CD4-positive, alpha-beta memory T cell (primary cell): Measurements from ENCODE around the gene TRPV5. TPM values are rescaled to one million over a fixed set of nuclear protein-coding genes. Genes with fewer than 3 reads are reported as not detected.

Experiments
- CTCF ChIA-PET: fragments of 350-600 bp; sonication (Branson Sonifier 250); formaldehyde crosslinking; loops from one replicate; lab custom pipeline; 2021; ENCODE audit warnings: inconsistent platforms; ENCODE audit not compliant: partially characterized antibody; lab: Charles Lee
- POLR2A ChIA-PET: fragments of 350-600 bp; sonication (Branson Sonifier 250); formaldehyde crosslinking; loops from one replicate; lab custom pipeline; 2021; ENCODE audit not compliant: partially characterized antibody; lab: Charles Lee
- DNase-seq, 5 donors: peaks; one replicate each; pipeline versions ENCODE4 v3.0.0 to v3.0.0-alpha.2; 2020 to 2022; ENCODE audit warnings: mixed read lengths in 1 of 5
- H3K27ac ChIP-seq: one replicate; pipeline ENCODE4 v1.7.0; 2013; ENCODE audit warnings: low read depth, low read length
- H3K27me3 ChIP-seq: 2 replicates; pipeline ENCODE4 v1.7.0; 2013; ENCODE audit warnings: mild to moderate bottlenecking, low read length, moderate library complexity; ENCODE audit not compliant: insufficient read depth
- H3K36me3 ChIP-seq: 2 replicates; pipeline ENCODE4 v1.7.0; 2013; ENCODE audit warnings: mild to moderate bottlenecking, low read length, moderate library complexity; ENCODE audit not compliant: insufficient read depth
- H3K4me1 ChIP-seq: 2 replicates; pipeline ENCODE4 v1.7.0; 2013; ENCODE audit warnings: mild to moderate bottlenecking, low read length, moderate library complexity; ENCODE audit not compliant: insufficient read depth
- H3K4me3 ChIP-seq, 2 donors: one replicate each; pipeline ENCODE4 v1.7.0; 2013; ENCODE audit warnings: low read length in 2 of 2, mild to moderate bottlenecking in 1 of 2
- H3K9me3 ChIP-seq, 2 donors: one replicate each; pipeline ENCODE4 v1.7.0; 2013; ENCODE audit warnings: low read length in 2 of 2, control low read depth in 1 of 2; ENCODE audit not compliant: control insufficient read depth in 1 of 2
- H3K27ac Mint-ChIP-seq, 7 donors: one replicate each; pipeline ENCODE4 v1.8.0; 2020 to 2021; ENCODE audit warnings: mixed read lengths in 7 of 7, mild to moderate bottlenecking in 6 of 7, inconsistent platforms in 3 of 7, moderate library complexity in 3 of 7
- H3K27me3 Mint-ChIP-seq, 2 donors: one replicate each; pipeline ENCODE4 v1.8.0; 2020 to 2021; ENCODE audit warnings: mixed read lengths in 2 of 2
- H3K36me3 Mint-ChIP-seq, 2 donors: one replicate each; pipeline ENCODE4 v1.8.0; 2020 to 2021; ENCODE audit warnings: mixed read lengths in 2 of 2, inconsistent platforms in 1 of 2, mild to moderate bottlenecking in 1 of 2
- H3K4me1 Mint-ChIP-seq, 4 donors: one replicate each; pipeline ENCODE4 v1.8.0; 2020 to 2021; ENCODE audit warnings: mixed read lengths in 4 of 4, mild to moderate bottlenecking in 1 of 4
- H3K4me3 Mint-ChIP-seq, 8 donors: one replicate each; pipeline ENCODE4 v1.8.0; 2020 to 2021; ENCODE audit warnings: mixed read lengths in 8 of 8, mild to moderate bottlenecking in 7 of 8, moderate library complexity in 6 of 8, inconsistent platforms in 3 of 8
- H3K9me3 Mint-ChIP-seq, 8 donors: one replicate each; pipeline ENCODE4 v1.8.0; 2020 to 2021; ENCODE audit warnings: mixed read lengths in 8 of 8, mild to moderate bottlenecking in 5 of 8, inconsistent platforms in 3 of 8, moderate library complexity in 1 of 8
- intact Hi-C: fragments of 100-400 bp; cut with micrococcal nuclease; formaldehyde crosslinking; loops from one replicate; pipeline ENCODE4 v1.15.1; 2023
- polyA plus RNA-seq, 2 donors: library from polyadenylated mRNA; unstranded; fragments of 300-500 nt; fragmentation: Illumina TruSeq; gene quantifications; one replicate each; pipeline ENCODE4 v1.2.3, GENCODE V29; 2021
- total RNA-seq, 2 experiments: library from RNA; stranded (reverse); gene quantifications; one replicate each; pipeline ENCODE4 v1.2.3, GENCODE V29; 2021

Gene TRPV5
- total and polyA plus RNA-seq, 4 experiments from 2014 or later = not detected

DNA sequence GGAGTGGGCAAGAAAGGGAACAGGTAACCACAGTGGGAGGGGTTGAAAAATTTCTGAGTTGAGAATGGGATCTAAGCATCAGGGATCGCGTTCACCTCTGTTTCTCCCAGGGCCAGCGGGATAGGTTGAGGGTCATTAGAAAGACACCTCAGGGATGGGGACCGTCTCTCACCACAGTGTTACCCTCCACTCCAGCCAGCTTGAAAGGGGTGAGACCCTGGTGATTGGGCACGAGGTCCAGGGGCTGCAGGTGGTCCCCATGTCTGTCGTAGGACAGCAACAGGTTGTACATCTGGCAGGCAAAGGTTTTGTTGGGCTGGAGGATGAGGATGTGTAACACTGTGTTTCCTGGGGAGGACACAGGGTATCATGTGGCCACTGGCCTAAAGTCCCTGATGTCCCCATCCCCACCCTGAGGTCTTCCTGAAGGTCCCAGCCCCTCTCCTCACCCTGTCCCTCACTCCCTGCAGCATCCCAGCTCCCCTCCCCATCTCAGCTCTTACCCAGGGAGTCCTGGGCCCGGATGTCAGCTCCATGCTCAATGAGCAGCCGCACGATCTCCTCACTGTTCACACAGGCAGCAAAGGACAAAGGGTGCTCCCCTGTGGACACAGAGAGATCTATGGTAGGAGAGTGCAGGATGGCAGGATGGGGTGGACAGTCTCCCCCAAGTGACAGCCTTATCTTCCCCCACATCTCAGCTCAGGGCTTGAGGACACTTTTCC lies 57.1 kb downstream of the TRPV5 start:
- intact Hi-C loops = no loop called here
- DNase-seq = no peak
- Mint-ChIP-seq H3K9me3 (peaks cover 0 to 4% (median 0%) of the 10 kb centered on the region in 8 donors), H3K27ac (no peak overlapping the region), H3K27me3 (peaks cover 2 to 6% of the 10 kb centered on the region in 2 donors), H3K36me3 (no peaks in the 10 kb centered on the region), H3K4me3 (no peak overlapping the region), H3K4me1 (peaks cover 0 to 4% (median 0%) of the 10 kb centered on the region in 4 donors)
- H3K9me3 ChIP-seq = no peaks in the 10 kb centered on the region
- H3K4me1 ChIP-seq = no peaks in the 10 kb centered on the region
- H3K27me3 ChIP-seq = no peaks in the 10 kb centered on the region
- POLR2A ChIA-PET = no interaction called here
- H3K36me3 ChIP-seq = no peaks in the 10 kb centered on the region
- CTCF ChIA-PET = no interaction called here
- no peak overlapping the region for H3K4me3 ChIP-seq
- no peak overlapping the region for H3K27ac ChIP-seq

DNA sequence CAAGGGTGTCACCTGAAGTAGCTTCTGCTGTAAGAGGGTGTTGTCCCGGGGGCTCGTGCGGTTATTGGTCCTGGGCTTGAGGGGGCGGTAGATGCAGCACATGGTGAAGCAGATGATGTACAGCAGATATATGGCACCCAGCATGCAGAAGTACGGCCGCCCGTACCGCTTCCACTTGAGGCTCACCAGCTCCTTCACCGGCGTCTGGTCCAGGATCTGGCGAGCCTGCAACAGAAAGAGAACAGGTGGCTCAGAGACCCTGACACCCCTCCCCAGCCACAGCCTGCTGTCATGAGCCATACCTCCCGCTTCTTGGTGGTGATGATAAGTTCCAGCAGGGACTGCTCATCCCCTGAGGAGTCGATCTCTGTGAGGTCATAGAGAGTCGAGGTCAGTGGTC lies 58.1 kb downstream of the TRPV5 start:
- Histone ChIP-seq H3K9me3 (no peaks in the 10 kb centered on the region), H3K27ac (no peak overlapping the region), H3K36me3 (no peaks in the 10 kb centered on the region), H3K4me3 (no peak overlapping the region), H3K27me3 (no peaks in the 10 kb centered on the region), H3K4me1 (no peaks in the 10 kb centered on the region)
- H3K36me3 Mint-ChIP-seq = no peaks in the 10 kb centered on the region
- intact Hi-C loops = no loop called here
- peaks cover 2 to 3% of the 10 kb centered on the region in 2 donors for H3K27me3 Mint-ChIP-seq
- POLR2A ChIA-PET = no interaction called here
- H3K4me1 Mint-ChIP-seq = no peaks in the 10 kb centered on the region
- no peak overlapping the region for H3K4me3 Mint-ChIP-seq
- CTCF ChIA-PET = no interaction called here
- DNase-seq = no peak
- H3K9me3 Mint-ChIP-seq = peaks cover 0 to 4% (median 0%) of the 10 kb centered on the region in 8 donors
- H3K27ac Mint-ChIP-seq = no peak overlapping the region

- intact Hi-C loops = no loop called here
- Mint-ChIP-seq H3K9me3 (peaks cover 0 to 4% (median 0%) of the 10 kb centered on the region in 8 donors), H3K4me1 (no peaks in the 10 kb centered on the region), H3K27me3 (peaks cover 2 to 3% of the 10 kb centered on the region in 2 donors), H3K27ac (peak overlapping the region in 1 of 7 donors; percentile 66), H3K36me3 (peaks cover 2 to 3% of the 10 kb centered on the region in 2 donors), H3K4me3 (no peak overlapping the region)
- ChIA-PET CTCF (no interaction called here), POLR2A (no interaction called here)
- H3K4me1 ChIP-seq = no peaks in the 10 kb centered on the region
- H3K27ac ChIP-seq = no peak overlapping the region
- H3K9me3 ChIP-seq = no peaks in the 10 kb centered on the region
- H3K4me3 ChIP-seq = no peak overlapping the region
- DNase-seq = no peak
- H3K36me3 ChIP-seq = no peaks in the 10 kb centered on the region
- no peaks in the 10 kb centered on the region for H3K27me3 ChIP-seq
These were observed 58.7 kb downstream of the TRPV5 start for GRCh38 chr7:142874837-142875236.

DNA sequence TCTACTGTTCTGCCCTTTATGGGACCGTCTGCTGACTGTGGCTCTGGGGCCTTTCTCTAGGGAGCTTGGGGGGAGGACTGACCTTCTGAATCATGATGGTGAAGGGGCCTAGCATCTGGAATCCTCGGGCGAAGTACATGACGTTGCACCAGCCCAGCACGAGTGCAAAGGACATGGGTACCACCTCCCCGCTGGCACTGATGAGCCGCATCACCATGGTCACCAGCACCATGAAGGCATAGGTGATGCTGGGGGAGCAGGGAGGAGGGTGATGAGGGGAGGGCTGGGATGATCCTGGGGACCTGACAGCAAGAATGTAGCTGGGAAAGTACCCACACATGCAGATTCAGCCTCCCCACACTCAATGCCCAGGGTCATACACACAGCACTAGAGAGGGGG lies 59.1 kb downstream of the TRPV5 start:
- no peaks in the 10 kb centered on the region for H3K36me3 ChIP-seq
- H3K36me3 Mint-ChIP-seq = peaks cover 7% of the 10 kb centered on the region in 2 donors
- H3K27ac Mint-ChIP-seq = no peak overlapping the region
- H3K4me1 Mint-ChIP-seq = no peaks in the 10 kb centered on the region
- no peaks in the 10 kb centered on the region for H3K9me3 ChIP-seq
- H3K4me3 ChIP-seq = no peak overlapping the region
- H3K4me1 ChIP-seq = no peaks in the 10 kb centered on the region
- no peaks in the 10 kb centered on the region for H3K27me3 ChIP-seq
- intact Hi-C loops = no loop called here
- no peak for DNase-seq
- peaks cover 0 to 4% (median 0%) of the 10 kb centered on the region in 8 donors for H3K9me3 Mint-ChIP-seq
- ChIA-PET CTCF (no interaction called here), POLR2A (no interaction called here)
- no peak overlapping the region for H3K4me3 Mint-ChIP-seq
- H3K27me3 Mint-ChIP-seq = peaks cover 2 to 3% of the 10 kb centered on the region in 2 donors
- no peak overlapping the region for H3K27ac ChIP-seq

DNA sequence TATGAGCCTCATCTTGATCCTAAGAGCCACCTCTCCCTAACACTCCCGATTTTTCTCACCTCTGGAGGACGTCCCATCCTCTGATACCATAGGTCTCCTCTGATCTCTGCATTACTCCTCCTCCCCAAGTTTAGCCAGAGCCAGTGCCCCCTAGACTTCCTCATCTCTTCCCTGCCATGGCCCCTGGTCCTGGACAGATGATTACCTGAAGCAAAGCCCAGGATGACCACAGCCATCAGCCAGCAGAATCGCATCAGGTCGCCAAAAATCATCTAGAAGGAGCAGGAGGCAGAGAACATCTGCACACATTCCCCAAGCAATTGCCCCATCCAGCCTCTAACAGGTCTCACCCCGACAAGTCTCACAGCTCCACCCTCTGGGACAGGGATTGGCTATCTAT lies 59.7 kb downstream of the TRPV5 start:
- H3K36me3 Mint-ChIP-seq = peaks cover 7 to 9% of the 10 kb centered on the region in 2 donors
- H3K4me3 Mint-ChIP-seq = no peak overlapping the region
- ChIA-PET POLR2A (no interaction called here), CTCF (interaction anchor here (1.1 to 2.2 kb wide), 5 partner anchors 9 to 87 kb away, joined by 3 to 10 read pairs (median 3); no protein-coding TSS in a partner anchor)
- Histone ChIP-seq H3K27me3 (no peaks in the 10 kb centered on the region), H3K4me1 (no peaks in the 10 kb centered on the region), H3K9me3 (no peaks in the 10 kb centered on the region), H3K36me3 (no peaks in the 10 kb centered on the region), H3K27ac (no peak overlapping the region), H3K4me3 (no peak overlapping the region)
- peak overlapping the region in 2 of 7 donors; percentile 20 to 32 for H3K27ac Mint-ChIP-seq
- peaks cover 0 to 3% of the 10 kb centered on the region in 2 donors for H3K27me3 Mint-ChIP-seq
- intact Hi-C loops = no loop called here
- no peak for DNase-seq
- no peaks in the 10 kb centered on the region for H3K4me1 Mint-ChIP-seq
- peaks cover 0 to 4% (median 0%) of the 10 kb centered on the region in 8 donors for H3K9me3 Mint-ChIP-seq

DNA sequence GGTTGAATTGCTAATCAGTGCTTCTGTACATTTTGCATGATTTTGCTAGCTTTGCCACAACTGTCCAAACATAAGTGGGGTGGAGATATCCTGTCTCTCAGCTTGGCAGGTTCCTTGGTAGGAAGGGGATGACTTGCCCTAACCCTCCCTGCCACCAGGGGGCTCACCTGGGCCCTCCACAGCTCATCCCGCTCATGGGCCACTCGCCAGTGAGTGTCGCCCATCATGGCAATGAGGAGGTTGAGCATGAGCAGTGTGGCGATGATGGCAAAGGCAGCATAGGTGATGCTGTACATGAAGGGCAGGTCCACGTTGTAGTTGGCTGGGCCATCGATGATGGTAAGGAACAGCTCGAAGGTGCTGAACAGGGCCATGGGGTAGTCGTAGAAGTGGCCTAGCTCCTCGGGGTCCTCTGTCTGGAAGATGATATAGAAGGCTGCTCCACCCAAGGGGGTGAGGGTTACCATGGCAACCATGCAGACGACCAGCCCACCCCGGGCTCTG lies 60.2 kb downstream of the TRPV5 start:
- Histone ChIP-seq H3K27ac (no peak overlapping the region), H3K9me3 (no peaks in the 10 kb centered on the region), H3K36me3 (no peaks in the 10 kb centered on the region), H3K4me1 (no peaks in the 10 kb centered on the region), H3K27me3 (no peaks in the 10 kb centered on the region), H3K4me3 (no peak overlapping the region)
- no peak for DNase-seq
- Mint-ChIP-seq H3K4me1 (no peaks in the 10 kb centered on the region), H3K9me3 (peaks cover 0 to 4% (median 0%) of the 10 kb centered on the region in 8 donors), H3K36me3 (peaks cover 7 to 9% of the 10 kb centered on the region in 2 donors), H3K27ac (peak overlapping the region in 1 of 7 donors; percentile 17), H3K4me3 (no peak overlapping the region), H3K27me3 (peaks cover 0 to 3% of the 10 kb centered on the region in 2 donors)
- ChIA-PET CTCF (interaction anchor here (0.7 to 2.2 kb wide), 12 partner anchors 8 to 571 kb away, joined by 3 to 10 read pairs (median 3); no protein-coding TSS in a partner anchor), POLR2A (no interaction called here)
- intact Hi-C loops = no loop called here

DNA sequence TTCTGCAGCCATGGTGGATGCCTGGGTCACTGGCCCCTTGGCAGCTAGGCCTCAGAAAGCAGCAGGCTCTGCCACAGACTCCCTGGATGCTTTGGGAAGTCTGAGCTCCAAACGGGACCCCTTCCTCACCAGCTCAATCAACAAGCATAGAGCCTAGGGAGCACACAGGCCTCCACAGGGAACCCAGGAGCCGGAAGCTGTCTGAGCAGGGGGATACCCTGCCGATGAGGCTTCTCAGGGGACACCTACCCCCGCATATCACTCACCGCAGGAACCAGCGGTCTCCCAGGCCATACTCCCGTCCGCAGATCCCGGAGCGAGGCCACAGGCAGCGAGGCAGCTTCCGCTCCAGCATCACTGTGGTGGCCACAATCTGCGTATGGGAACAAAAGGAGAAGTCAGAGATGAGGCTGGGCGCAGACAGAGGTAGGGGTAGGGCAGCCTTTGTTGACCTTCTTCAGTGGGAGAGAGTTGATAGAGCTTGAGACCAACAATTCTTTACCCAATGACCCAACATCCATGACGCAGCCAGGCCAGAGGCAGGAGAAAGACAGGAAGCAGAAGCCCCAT lies 61.4 kb downstream of the TRPV5 start:
- Histone ChIP-seq H3K27me3 (no peaks in the 10 kb centered on the region), H3K4me3 (no peak overlapping the region), H3K9me3 (no peaks in the 10 kb centered on the region), H3K27ac (no peak overlapping the region), H3K36me3 (no peaks in the 10 kb centered on the region), H3K4me1 (no peaks in the 10 kb centered on the region)
- POLR2A ChIA-PET = no interaction called here
- intact Hi-C loops = no loop called here
- no peak overlapping the region for H3K4me3 Mint-ChIP-seq
- peak overlapping the region in 1 of 7 donors; percentile 30 for H3K27ac Mint-ChIP-seq
- peaks cover 8 to 9% of the 10 kb centered on the region in 2 donors for H3K36me3 Mint-ChIP-seq
- peaks cover 0 to 3% of the 10 kb centered on the region in 2 donors for H3K27me3 Mint-ChIP-seq
- DNase-seq = no peak
- peaks cover 0 to 4% (median 0%) of the 10 kb centered on the region in 8 donors for H3K9me3 Mint-ChIP-seq
- peaks cover 0 to under 1% (median 0%) of the 10 kb centered on the region in 4 donors for H3K4me1 Mint-ChIP-seq
- CTCF ChIA-PET = interaction anchor here (0.7 to 2.2 kb wide), 7 partner anchors 8 to 570 kb away, joined by 3 to 10 read pairs (median 3); no protein-coding TSS in a partner anchor
